IMR-90 (cell line): ENCODE data around the gene BTRC. TPM values are rescaled to one million over a fixed set of nuclear protein-coding genes. Genes with fewer than 3 reads are reported as not detected.

Source experiments
- ATAC-seq: fragments of 200-7000 bp; cut with Tn5 transposase; 2 replicates; pipeline ENCODE4 v1.9.1; 2020; ENCODE audit warnings: low read depth, mild to moderate bottlenecking, moderate library complexity
- BruUV-seq: library from RNA; stranded (reverse); fragments of 400-500 nt; replicated peaks from 2 replicates; lab custom pipeline; 2021; lab: Mats Ljungman, UMichigan
- CTCF ChIA-PET: fragments of 300-600 bp; formaldehyde crosslinking; extraction: SDS; loops from one replicate; lab custom pipeline; 2021; ENCODE audit warnings: antibody characterized with exemption; lab: Yijun Ruan, JAX
- POLR2A ChIA-PET: fragments of 300-600 bp; sonication (Branson Sonifier 250); formaldehyde crosslinking; loops from one replicate; lab custom pipeline; 2022; ENCODE audit warnings: antibody characterized with exemption; ENCODE audit not compliant: unreplicated experiment; lab: Charles Lee
- DNase-seq: peaks from one replicate; pipeline ENCODE4 v3.0.0; 2013
- H2AFZ ChIP-seq: replicated peaks from 2 replicates; pipeline ENCODE3; 2013; ENCODE audit warnings: low read length, mild to moderate bottlenecking; ENCODE audit not compliant: poor library complexity
- H2AK5ac ChIP-seq: 2 replicates; pipeline ENCODE4 v1.6.1; 2013; ENCODE audit warnings: low read depth, low read length, inconsistent platforms
- H2AK9ac ChIP-seq: replicated peaks from 2 replicates; pipeline ENCODE3; 2013; ENCODE audit warnings: mild to moderate bottlenecking, low read depth, low read length, moderate library complexity; ENCODE audit not compliant: poor library complexity
- H2BK120ac ChIP-seq: 2 replicates; pipeline ENCODE4 v1.6.1; 2013; ENCODE audit warnings: low read depth, low read length, inconsistent platforms
- H2BK15ac ChIP-seq: 3 replicates; pipeline ENCODE4 v1.6.1; 2013; ENCODE audit warnings: low read depth, low read length, inconsistent platforms
- H2BK20ac ChIP-seq: 2 replicates; pipeline ENCODE4 v1.6.1; 2013; ENCODE audit warnings: low read depth, mild to moderate bottlenecking, inconsistent platforms, low read length, moderate library complexity
- H2BK5ac ChIP-seq: 2 replicates; pipeline ENCODE4 v1.6.1; 2013; ENCODE audit warnings: mild to moderate bottlenecking, low read depth, low read length, inconsistent platforms; ENCODE audit not compliant: poor library complexity, severe bottlenecking
- H3K14ac ChIP-seq: replicated peaks from 2 replicates; pipeline ENCODE4 v1.6.1; 2013; ENCODE audit warnings: low read depth, low read length, inconsistent platforms
- H3K18ac ChIP-seq: 2 replicates; pipeline ENCODE4 v1.6.1; 2013; ENCODE audit warnings: low read depth, low read length, control low read depth
- H3K23ac ChIP-seq: 2 replicates; pipeline ENCODE4 v1.6.1; 2013; ENCODE audit warnings: low read depth, low read length, inconsistent platforms
- H3K27ac ChIP-seq: 2 replicates; pipeline ENCODE4 v1.5.1; 2013; ENCODE audit warnings: mild to moderate bottlenecking, control low read depth, low read length; ENCODE audit not compliant: insufficient read depth
- H3K27me3 ChIP-seq: 2 replicates; pipeline ENCODE4 v1.6.1; 2013; ENCODE audit warnings: low read length; ENCODE audit not compliant: control insufficient read depth, insufficient read depth
- H3K36me3 ChIP-seq: 2 replicates; pipeline ENCODE4 v1.6.1; 2013; ENCODE audit warnings: low read length, mixed read lengths; ENCODE audit not compliant: control insufficient read depth, insufficient read depth
- H3K4ac ChIP-seq: 2 replicates; pipeline ENCODE4 v1.6.1; 2013; ENCODE audit warnings: low read depth, low read length, inconsistent platforms
- H3K4me1 ChIP-seq: 2 replicates; pipeline ENCODE4 v1.6.1; 2013; ENCODE audit warnings: low read length, mixed read lengths; ENCODE audit not compliant: control insufficient read depth, insufficient read depth
- H3K4me2 ChIP-seq: 2 replicates; pipeline ENCODE4 v1.6.1; 2013; ENCODE audit warnings: low read depth, mild to moderate bottlenecking, control low read depth, low read length, moderate library complexity
- H3K4me3 ChIP-seq: 2 replicates; pipeline ENCODE4 v1.5.1; 2013; ENCODE audit warnings: low read depth, mild to moderate bottlenecking, control low read depth, low read length, moderate library complexity; ENCODE audit not compliant: insufficient read depth
- H3K56ac ChIP-seq: 2 replicates; pipeline ENCODE4 v1.6.1; 2013; ENCODE audit warnings: low read length, inconsistent platforms; ENCODE audit not compliant: insufficient read depth; ENCODE audit errors: extremely low read depth
- H3K79me1 ChIP-seq, 2 experiments: 2 replicates each; pipeline ENCODE4 v1.6.1; 2013; ENCODE audit warnings: low read length in 2 of 2, inconsistent platforms in 1 of 2, low read depth in 1 of 2
- H3K9ac ChIP-seq: 2 replicates; pipeline ENCODE4 v1.6.1; 2013; ENCODE audit warnings: low read depth, low read length, control low read depth
- H3K9me1 ChIP-seq: 2 replicates; pipeline ENCODE4 v1.6.1; 2013; ENCODE audit warnings: low read length, inconsistent platforms; ENCODE audit not compliant: insufficient read depth
- H3K9me3 ChIP-seq: 2 replicates; pipeline ENCODE4 v1.6.1; 2013; ENCODE audit warnings: low read length; ENCODE audit not compliant: control insufficient read depth, insufficient read depth
- H4K20me1 ChIP-seq: 2 replicates; pipeline ENCODE4 v1.6.1; 2013; ENCODE audit warnings: low read length, inconsistent platforms; ENCODE audit not compliant: insufficient read depth
- H4K5ac ChIP-seq: 2 replicates; pipeline ENCODE4 v1.6.1; 2013; ENCODE audit warnings: mild to moderate bottlenecking, low read depth, low read length, control low read depth
- H4K8ac ChIP-seq, 2 experiments: 2 replicates each; pipeline ENCODE4 v1.6.1; 2013; ENCODE audit warnings: low read depth in 2 of 2, low read length in 2 of 2, control low read depth in 1 of 2, inconsistent platforms in 1 of 2
- H4K91ac ChIP-seq: 2 replicates; pipeline ENCODE4 v1.6.1; 2013; ENCODE audit warnings: low read depth, low read length, inconsistent platforms; ENCODE audit not compliant: insufficient read depth
- CHD1 ChIP-seq: IDR thresholded peaks from 2 replicates; pipeline ENCODE4 v1.6.1; 2012; ENCODE audit warnings: low read depth, low read length, improper control_type of control experiment
- NFE2L2 ChIP-seq: fragments of 150-350 bp; IDR thresholded peaks from 2 replicates; pipeline ENCODE4 v1.6.1; 2016; ENCODE audit warnings: low read depth, mild to moderate bottlenecking, low read length
- POLR2A ChIP-seq: IDR thresholded peaks from 2 replicates; pipeline ENCODE4 v1.6.1; 2012; ENCODE audit warnings: mild to moderate bottlenecking, low read depth, low read length
- RFX5 ChIP-seq: IDR thresholded peaks from 2 replicates; pipeline ENCODE4 v1.8.0; 2012; ENCODE audit warnings: low read depth, mild to moderate bottlenecking, low read length, moderate library complexity
- SMC3 ChIP-seq: fragments of 150-350 bp; IDR thresholded peaks from 2 replicates; pipeline ENCODE4 v1.6.1; 2016; ENCODE audit warnings: low read depth, mild to moderate bottlenecking, antibody characterized with exemption, low read length, moderate library complexity
- WGBS, 2 experiments: methylation state at CpG; one replicate each; pipeline versions ENCODE4 v1.1.5 to v1.1.7; 2013; ENCODE audit warnings: missing lambda C conversion rate in 2 of 2; ENCODE audit not compliant: insufficient read length in 1 of 2; ENCODE audit errors: extremely low coverage in 2 of 2; 5-methylcytosine and 5-hydroxymethylcytosine counted together
- dilution Hi-C: fragments of 300-500 bp; cut with HindIII; formaldehyde crosslinking; loops from one replicate; pipeline ENCODE4 v1.14.3; 2018; ENCODE audit warnings: low sequenced_read_pairs; ENCODE audit not compliant: unreplicated experiment
- in situ Hi-C: fragments of 300-500 bp; cut with MboI; formaldehyde crosslinking; loops from 3 replicates; pipeline ENCODE4 v1.14.3; 2019; ENCODE audit warnings: low sequenced_read_pairs, inconsistent platforms, mixed read lengths
- intact Hi-C: fragments of 100-400 bp; cut with micrococcal nuclease; formaldehyde crosslinking; loops from 2 replicates; pipeline ENCODE4 v1.10.0; 2022
- polyA plus RNA-seq, 3 experiments: library from polyadenylated mRNA; depleted of rRNA; stranded (reverse); fragments of >200 nt; gene quantifications; 2 replicates each; pipeline ENCODE4 v1.2.3, GENCODE V29; 2012; ENCODE audit warnings: low replicate concordance in 1 of 3
- total RNA-seq: library from RNA; depleted of rRNA; stranded (reverse); fragments of >200 nt; gene quantifications from 2 replicates; pipeline ENCODE4 v1.2.3, GENCODE V29; 2012
- TF ChIP-seq, protein P1 (sequence below): fragments of 150-350 bp; IDR thresholded peaks from 2 replicates; pipeline ENCODE4 v1.6.1; 2016; ENCODE audit warnings: low read depth, mild to moderate bottlenecking, low read length, moderate library complexity, borderline replicate concordance
- TF ChIP-seq, protein P2 (sequence below): conservative IDR thresholded peaks from 2 replicates; pipeline ENCODE4 v1.5.1; 2012; ENCODE audit warnings: mild to moderate bottlenecking, low read depth, low read length, improper control_type of control experiment
- TF ChIP-seq, protein P3 (sequence below): fragments of 150-350 bp; IDR thresholded peaks from 2 replicates; pipeline ENCODE4 v1.6.1; 2017; ENCODE audit warnings: mild to moderate bottlenecking, antibody characterized with exemption, low read length, low read depth

The BTRC gene
- total and polyA plus RNA-seq, 2 of the 4 experiments (the other 2 are of a cell fraction) = 7.7 to 8.4 TPM

DNA sequence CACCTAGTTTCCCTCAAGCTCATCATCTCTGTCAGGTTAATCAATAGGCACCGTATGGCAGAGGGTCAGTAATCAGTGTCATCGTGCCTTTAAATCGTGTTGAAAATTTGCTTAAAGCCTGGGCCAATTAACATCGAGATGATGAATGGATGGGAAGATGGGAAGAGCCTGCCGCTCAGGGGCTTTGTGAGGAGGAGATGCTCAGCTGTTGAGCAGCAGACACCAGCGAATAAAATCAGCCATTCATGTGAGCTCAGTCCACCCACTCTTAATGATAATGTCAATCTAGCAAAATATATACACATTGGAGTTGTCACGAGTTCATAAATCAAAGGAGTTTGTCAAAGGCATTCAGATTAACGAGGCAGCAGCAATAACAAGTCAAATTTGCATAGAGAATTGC lies 97.7 kb downstream of the BTRC start:
- Histone ChIP-seq H2AFZ (no peak overlapping the region), H4K5ac (no peak overlapping the region), H3K18ac (no peak overlapping the region), H3K9ac (no peak overlapping the region), H3K27ac (no peak overlapping the region), H3K56ac (no peak overlapping the region), H3K79me1 (peaks cover 15 to 22% of the 10 kb centered on the region in 2 experiments), H4K91ac (no peak overlapping the region), H3K14ac (no peak overlapping the region), H3K23ac (no peak overlapping the region), H2BK120ac (no peak overlapping the region), H3K4me3 (no peak overlapping the region), H3K36me3 (no peaks in the 10 kb centered on the region), H2BK5ac (no peak overlapping the region), H3K9me1 (peaks cover 3% of the 10 kb centered on the region), H3K4me1 (peaks cover 2% of the 10 kb centered on the region), H2AK9ac (no peak overlapping the region), H2BK15ac (no peak overlapping the region), H4K20me1 (peaks cover 34% of the 10 kb centered on the region), H3K4me2 (no peak overlapping the region), H2AK5ac (no peak overlapping the region), H3K27me3 (no peaks in the 10 kb centered on the region), H4K8ac (no peak overlapping the region), H3K9me3 (no peaks in the 10 kb centered on the region), H3K4ac (no peak overlapping the region), H2BK20ac (no peak overlapping the region)
- intact Hi-C loops (no loop called here), in situ Hi-C loops (no loop called here), dilution Hi-C loops (loop anchor here (25.0 kb wide), 1 partner anchor 164 kb away; no protein-coding TSS in a partner anchor)
- WGBS, 2 experiments = 20% methylated on average over 1 of the region's 8 CpGs; no CpG with 5 or more reads in 1 of the 2 experiments
- ChIA-PET POLR2A (no interaction called here), CTCF (no interaction called here)
- no TSS peak for BruUV-seq
- TF ChIP-seq, protein P1, sequence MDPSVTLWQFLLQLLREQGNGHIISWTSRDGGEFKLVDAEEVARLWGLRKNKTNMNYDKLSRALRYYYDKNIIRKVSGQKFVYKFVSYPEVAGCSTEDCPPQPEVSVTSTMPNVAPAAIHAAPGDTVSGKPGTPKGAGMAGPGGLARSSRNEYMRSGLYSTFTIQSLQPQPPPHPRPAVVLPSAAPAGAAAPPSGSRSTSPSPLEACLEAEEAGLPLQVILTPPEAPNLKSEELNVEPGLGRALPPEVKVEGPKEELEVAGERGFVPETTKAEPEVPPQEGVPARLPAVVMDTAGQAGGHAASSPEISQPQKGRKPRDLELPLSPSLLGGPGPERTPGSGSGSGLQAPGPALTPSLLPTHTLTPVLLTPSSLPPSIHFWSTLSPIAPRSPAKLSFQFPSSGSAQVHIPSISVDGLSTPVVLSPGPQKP = no peak
- no peak for TF ChIP-seq SMC3
- no peak for TF ChIP-seq CHD1
- TF ChIP-seq NFE2L2 = no peak
- TF ChIP-seq POLR2A = no peak
- TF ChIP-seq, protein P2, sequence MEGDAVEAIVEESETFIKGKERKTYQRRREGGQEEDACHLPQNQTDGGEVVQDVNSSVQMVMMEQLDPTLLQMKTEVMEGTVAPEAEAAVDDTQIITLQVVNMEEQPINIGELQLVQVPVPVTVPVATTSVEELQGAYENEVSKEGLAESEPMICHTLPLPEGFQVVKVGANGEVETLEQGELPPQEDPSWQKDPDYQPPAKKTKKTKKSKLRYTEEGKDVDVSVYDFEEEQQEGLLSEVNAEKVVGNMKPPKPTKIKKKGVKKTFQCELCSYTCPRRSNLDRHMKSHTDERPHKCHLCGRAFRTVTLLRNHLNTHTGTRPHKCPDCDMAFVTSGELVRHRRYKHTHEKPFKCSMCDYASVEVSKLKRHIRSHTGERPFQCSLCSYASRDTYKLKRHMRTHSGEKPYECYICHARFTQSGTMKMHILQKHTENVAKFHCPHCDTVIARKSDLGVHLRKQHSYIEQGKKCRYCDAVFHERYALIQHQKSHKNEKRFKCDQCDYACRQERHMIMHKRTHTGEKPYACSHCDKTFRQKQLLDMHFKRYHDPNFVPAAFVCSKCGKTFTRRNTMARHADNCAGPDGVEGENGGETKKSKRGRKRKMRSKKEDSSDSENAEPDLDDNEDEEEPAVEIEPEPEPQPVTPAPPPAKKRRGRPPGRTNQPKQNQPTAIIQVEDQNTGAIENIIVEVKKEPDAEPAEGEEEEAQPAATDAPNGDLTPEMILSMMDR = no peak
- no peak for TF ChIP-seq RFX5
- TF ChIP-seq, protein P3, sequence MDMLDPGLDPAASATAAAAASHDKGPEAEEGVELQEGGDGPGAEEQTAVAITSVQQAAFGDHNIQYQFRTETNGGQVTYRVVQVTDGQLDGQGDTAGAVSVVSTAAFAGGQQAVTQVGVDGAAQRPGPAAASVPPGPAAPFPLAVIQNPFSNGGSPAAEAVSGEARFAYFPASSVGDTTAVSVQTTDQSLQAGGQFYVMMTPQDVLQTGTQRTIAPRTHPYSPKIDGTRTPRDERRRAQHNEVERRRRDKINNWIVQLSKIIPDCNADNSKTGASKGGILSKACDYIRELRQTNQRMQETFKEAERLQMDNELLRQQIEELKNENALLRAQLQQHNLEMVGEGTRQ = no peak
- DNase-seq (no peak), ATAC-seq (no peak)
